K562 (cell line): ENCODE data around the gene BTRC. TPM values are rescaled to one million over a fixed set of nuclear protein-coding genes. Genes with fewer than 3 reads are reported as not detected.

Experiments
- DDX20 ChIP-seq: fragments of 450-650 bp; IDR thresholded peaks from 2 replicates; pipeline ENCODE4 v1.6.1; 2016; ENCODE audit warnings: missing genetic modification characterization, low read depth, mild to moderate bottlenecking, missing compliant biosample characterization, moderate library complexity
- ELF4 ChIP-seq: fragments of 450-650 bp; formaldehyde crosslinking; IDR thresholded peaks from 2 replicates; pipeline ENCODE4 v1.4.0; 2022; ENCODE audit warnings: missing genetic modification characterization
- EP400 ChIP-seq: fragments of 450-650 bp; IDR thresholded peaks from 2 replicates; pipeline ENCODE4 v1.6.1; 2017; ENCODE audit warnings: antibody characterized with exemption, mild to moderate bottlenecking, moderate library complexity
- FOSL1 ChIP-seq: fragments of 200-800 bp; sonication (Bioruptor generic); conservative IDR thresholded peaks from 2 replicates; pipeline ENCODE4 v1.6.1; 2016; ENCODE audit warnings: missing genetic modification characterization, missing compliant biosample characterization
- NR2F6 ChIP-seq: fragments of 450-650 bp; formaldehyde crosslinking; IDR thresholded peaks from 2 replicates; pipeline ENCODE4 v1.4.0; 2020; ENCODE audit warnings: mild to moderate bottlenecking
- POLR2H ChIP-seq: IDR thresholded peaks from 2 replicates; pipeline ENCODE4 v1.6.1; 2016; ENCODE audit warnings: missing genetic modification characterization, low read depth, mild to moderate bottlenecking, control low read depth, missing compliant biosample characterization, moderate library complexity
- RCOR1 ChIP-seq, 2 experiments: IDR thresholded peaks; 2 replicates each; pipeline ENCODE4 v1.6.1; 2012; ENCODE audit warnings: low read depth in 2 of 2, low read length in 2 of 2, borderline replicate concordance in 1 of 2, improper control_type of control experiment in 1 of 2
- SAP30 ChIP-seq: fragments of 200-600 bp; sonication (generic); IDR thresholded peaks from 2 replicates; pipeline ENCODE4 v1.6.1; 2012; ENCODE audit warnings: borderline replicate concordance, low read depth, mild to moderate bottlenecking, moderate library complexity, low read length, control low read depth, inconsistent platforms; ENCODE audit not compliant: insufficient read depth, poor library complexity, severe bottlenecking
- SP1 ChIP-seq: sonication (generic); formaldehyde crosslinking; IDR thresholded peaks from 2 replicates; pipeline ENCODE4 v1.8.1; 2022; ENCODE audit warnings: mild to moderate bottlenecking, missing genetic modification reagents
- ZNF431 ChIP-seq: sonication (generic); formaldehyde crosslinking; IDR thresholded peaks from 2 replicates; pipeline ENCODE4 v1.8.0; 2022; ENCODE audit warnings: mild to moderate bottlenecking, missing genetic modification reagents
- polyA plus RNA-seq, 8 experiments: library from polyadenylated mRNA; depleted of rRNA in 4 of 8; stranded (reverse) in 5 of 8; unstranded in 3 of 8; fragments of >200 nt; fragmentation: Nextera tagmentation in 2 of 8; fragmentation: Illumina TruSeq in 1 of 8; extraction: Ambion mirVana in 2 of 8; extraction: Trizol in 1 of 8; gene quantifications; 2 replicates each; pipeline versions ENCODE4 v1.2.1 to v1.2.3, GENCODE V29; 2011 to 2014; ENCODE audit warnings: inconsistent platforms in 1 of 8, missing spikeins in 1 of 8
- total RNA-seq, 7 experiments: library from RNA; depleted of rRNA in 6 of 7; stranded (reverse); fragments of >200 nt in 6 of 7; fragmentation: Illumina TruSeq in 2 of 7; extraction: Trizol in 2 of 7; gene quantifications; 2 replicates each; pipeline versions ENCODE4 v1.2.1 to v1.2.3, GENCODE V29; 2011 to 2021; ENCODE audit warnings: low replicate concordance in 1 of 7
- TF ChIP-seq, protein P1 (sequence below): sonication (generic); formaldehyde crosslinking; IDR thresholded peaks from 2 replicates; pipeline ENCODE4 v1.8.0; 2023; ENCODE audit warnings: missing genetic modification reagents, mild to moderate bottlenecking, borderline replicate concordance
- TF ChIP-seq, protein P2 (sequence below), 2 experiments: fragments of 450-650 bp in 1 of 2; IDR thresholded peaks; 2 replicates each; pipeline ENCODE4 v1.6.1; 2011 to 2017; ENCODE audit warnings: low read depth in 2 of 2, antibody characterized with exemption in 1 of 2, borderline replicate concordance in 1 of 2, low read length in 1 of 2, mild to moderate bottlenecking in 1 of 2, mixed read lengths in 1 of 2; ENCODE audit not compliant: control insufficient read depth in 1 of 2
- TF ChIP-seq, protein P3 (sequence below), 2 experiments: IDR thresholded peaks in 1 of 2; conservative IDR thresholded peaks in 1 of 2; 2 replicates each; pipeline ENCODE4 v1.6.1; 2016; ENCODE audit warnings: low read depth in 2 of 2, mild to moderate bottlenecking in 1 of 2, missing compliant biosample characterization in 1 of 2, missing genetic modification characterization in 1 of 2, moderate library complexity in 1 of 2

BTRC gene
- total and polyA plus RNA-seq, 9 of the 15 experiments (the other 6 are each of a cell fraction or from before 2014, with no cell fraction given): 1.6 to 15.4 (median 7.0) TPM

DNA sequence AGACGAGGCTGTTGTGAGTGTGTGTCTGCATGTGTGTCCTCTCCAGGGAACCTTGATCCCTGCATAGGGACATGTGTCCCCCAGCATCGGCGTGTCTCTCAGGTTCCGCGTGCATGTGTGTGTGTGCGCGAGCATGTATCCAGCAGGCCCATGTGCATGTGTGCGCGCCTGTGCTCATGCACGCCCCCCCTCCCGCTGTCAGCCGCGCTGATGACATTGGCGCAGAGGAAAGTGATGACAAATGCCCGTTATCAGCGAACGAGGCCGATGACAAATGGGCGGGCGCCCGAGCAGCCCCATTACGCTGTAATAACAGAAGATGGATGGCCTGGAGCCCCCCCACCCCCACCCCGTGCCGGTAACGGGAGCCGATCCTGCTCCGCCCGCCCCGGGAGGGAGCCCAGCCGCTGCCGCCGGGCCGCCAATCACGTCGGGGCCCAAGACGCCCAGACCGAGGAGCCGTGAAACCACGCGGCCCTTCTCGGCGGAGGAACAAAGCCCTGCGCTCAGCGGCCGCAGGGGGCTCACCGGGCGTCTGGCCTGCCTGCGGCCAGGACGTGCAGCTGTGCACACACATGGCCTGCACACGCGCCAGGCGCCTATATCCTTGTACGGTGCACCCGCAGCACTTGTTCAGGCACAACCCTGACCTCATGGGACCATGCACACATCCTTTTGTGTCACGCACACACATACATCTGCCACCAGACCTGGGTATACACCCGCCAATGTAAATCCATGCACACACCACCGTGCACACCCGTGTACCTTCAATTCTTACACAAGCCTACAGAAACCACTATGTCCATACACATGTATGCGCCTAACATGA lies 212.6 kb downstream of the BTRC start (continued):
- TF ChIP-seq, protein P1, sequence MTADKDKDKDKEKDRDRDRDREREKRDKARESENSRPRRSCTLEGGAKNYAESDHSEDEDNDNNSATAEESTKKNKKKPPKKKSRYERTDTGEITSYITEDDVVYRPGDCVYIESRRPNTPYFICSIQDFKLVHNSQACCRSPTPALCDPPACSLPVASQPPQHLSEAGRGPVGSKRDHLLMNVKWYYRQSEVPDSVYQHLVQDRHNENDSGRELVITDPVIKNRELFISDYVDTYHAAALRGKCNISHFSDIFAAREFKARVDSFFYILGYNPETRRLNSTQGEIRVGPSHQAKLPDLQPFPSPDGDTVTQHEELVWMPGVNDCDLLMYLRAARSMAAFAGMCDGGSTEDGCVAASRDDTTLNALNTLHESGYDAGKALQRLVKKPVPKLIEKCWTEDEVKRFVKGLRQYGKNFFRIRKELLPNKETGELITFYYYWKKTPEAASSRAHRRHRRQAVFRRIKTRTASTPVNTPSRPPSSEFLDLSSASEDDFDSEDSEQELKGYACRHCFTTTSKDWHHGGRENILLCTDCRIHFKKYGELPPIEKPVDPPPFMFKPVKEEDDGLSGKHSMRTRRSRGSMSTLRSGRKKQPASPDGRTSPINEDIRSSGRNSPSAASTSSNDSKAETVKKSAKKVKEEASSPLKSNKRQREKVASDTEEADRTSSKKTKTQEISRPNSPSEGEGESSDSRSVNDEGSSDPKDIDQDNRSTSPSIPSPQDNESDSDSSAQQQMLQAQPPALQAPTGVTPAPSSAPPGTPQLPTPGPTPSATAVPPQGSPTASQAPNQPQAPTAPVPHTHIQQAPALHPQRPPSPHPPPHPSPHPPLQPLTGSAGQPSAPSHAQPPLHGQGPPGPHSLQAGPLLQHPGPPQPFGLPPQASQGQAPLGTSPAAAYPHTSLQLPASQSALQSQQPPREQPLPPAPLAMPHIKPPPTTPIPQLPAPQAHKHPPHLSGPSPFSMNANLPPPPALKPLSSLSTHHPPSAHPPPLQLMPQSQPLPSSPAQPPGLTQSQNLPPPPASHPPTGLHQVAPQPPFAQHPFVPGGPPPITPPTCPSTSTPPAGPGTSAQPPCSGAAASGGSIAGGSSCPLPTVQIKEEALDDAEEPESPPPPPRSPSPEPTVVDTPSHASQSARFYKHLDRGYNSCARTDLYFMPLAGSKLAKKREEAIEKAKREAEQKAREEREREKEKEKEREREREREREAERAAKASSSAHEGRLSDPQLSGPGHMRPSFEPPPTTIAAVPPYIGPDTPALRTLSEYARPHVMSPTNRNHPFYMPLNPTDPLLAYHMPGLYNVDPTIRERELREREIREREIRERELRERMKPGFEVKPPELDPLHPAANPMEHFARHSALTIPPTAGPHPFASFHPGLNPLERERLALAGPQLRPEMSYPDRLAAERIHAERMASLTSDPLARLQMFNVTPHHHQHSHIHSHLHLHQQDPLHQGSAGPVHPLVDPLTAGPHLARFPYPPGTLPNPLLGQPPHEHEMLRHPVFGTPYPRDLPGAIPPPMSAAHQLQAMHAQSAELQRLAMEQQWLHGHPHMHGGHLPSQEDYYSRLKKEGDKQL (CRISPR knock-in tag): no peak
- TF ChIP-seq, protein P2, sequence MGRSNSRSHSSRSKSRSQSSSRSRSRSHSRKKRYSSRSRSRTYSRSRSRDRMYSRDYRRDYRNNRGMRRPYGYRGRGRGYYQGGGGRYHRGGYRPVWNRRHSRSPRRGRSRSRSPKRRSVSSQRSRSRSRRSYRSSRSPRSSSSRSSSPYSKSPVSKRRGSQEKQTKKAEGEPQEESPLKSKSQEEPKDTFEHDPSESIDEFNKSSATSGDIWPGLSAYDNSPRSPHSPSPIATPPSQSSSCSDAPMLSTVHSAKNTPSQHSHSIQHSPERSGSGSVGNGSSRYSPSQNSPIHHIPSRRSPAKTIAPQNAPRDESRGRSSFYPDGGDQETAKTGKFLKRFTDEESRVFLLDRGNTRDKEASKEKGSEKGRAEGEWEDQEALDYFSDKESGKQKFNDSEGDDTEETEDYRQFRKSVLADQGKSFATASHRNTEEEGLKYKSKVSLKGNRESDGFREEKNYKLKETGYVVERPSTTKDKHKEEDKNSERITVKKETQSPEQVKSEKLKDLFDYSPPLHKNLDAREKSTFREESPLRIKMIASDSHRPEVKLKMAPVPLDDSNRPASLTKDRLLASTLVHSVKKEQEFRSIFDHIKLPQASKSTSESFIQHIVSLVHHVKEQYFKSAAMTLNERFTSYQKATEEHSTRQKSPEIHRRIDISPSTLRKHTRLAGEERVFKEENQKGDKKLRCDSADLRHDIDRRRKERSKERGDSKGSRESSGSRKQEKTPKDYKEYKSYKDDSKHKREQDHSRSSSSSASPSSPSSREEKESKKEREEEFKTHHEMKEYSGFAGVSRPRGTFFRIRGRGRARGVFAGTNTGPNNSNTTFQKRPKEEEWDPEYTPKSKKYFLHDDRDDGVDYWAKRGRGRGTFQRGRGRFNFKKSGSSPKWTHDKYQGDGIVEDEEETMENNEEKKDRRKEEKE (IDR thresholded peaks at IDR 0.05; ENCODE audit: borderline replicate concordance in 1 of 2, control insufficient read depth in 1 of 2, low read depth in 2 of 2, low read length in 1 of 2): no peak
- TF ChIP-seq SAP30 (no peak), EP400 (peak; percentile 45; the same call in 1 of the 2 replicates), SP1 (CRISPR knock-in tag) (no peak), DDX20 (no peak), NR2F6 (CRISPR knock-in tag) (no peak), ELF4 (no peak), POLR2H (tag) (no peak), RCOR1 (IDR thresholded peaks at IDR 0.05; ENCODE audit: borderline replicate concordance in 1 of 2, low read depth in 2 of 2, low read length in 2 of 2) (peak in 1 of 2 experiments; percentile 59; a peak in 2 of 4 replicates), FOSL1 (tag) (0 out of 2 replicates have a peak, but pooled peaks have one; percentile 21), ZNF431 (CRISPR knock-in tag) (peak; percentile 57)
- TF ChIP-seq, protein P3, sequence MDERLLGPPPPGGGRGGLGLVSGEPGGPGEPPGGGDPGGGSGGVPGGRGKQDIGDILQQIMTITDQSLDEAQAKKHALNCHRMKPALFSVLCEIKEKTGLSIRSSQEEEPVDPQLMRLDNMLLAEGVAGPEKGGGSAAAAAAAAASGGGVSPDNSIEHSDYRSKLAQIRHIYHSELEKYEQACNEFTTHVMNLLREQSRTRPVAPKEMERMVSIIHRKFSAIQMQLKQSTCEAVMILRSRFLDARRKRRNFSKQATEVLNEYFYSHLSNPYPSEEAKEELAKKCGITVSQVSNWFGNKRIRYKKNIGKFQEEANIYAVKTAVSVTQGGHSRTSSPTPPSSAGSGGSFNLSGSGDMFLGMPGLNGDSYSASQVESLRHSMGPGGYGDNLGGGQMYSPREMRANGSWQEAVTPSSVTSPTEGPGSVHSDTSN (CRISPR knock-in tag; IDR thresholded peaks at IDR 0.05; ENCODE audit: low read depth): no peak; the same call in 1 of the 2 replicates
- TF ChIP-seq, protein P3 (tag; conservative IDR thresholded peaks at IDR 0.05; ENCODE audit: low read depth): peak; percentile 93
